ENCODE results near the gene SFR1.

DNA sequence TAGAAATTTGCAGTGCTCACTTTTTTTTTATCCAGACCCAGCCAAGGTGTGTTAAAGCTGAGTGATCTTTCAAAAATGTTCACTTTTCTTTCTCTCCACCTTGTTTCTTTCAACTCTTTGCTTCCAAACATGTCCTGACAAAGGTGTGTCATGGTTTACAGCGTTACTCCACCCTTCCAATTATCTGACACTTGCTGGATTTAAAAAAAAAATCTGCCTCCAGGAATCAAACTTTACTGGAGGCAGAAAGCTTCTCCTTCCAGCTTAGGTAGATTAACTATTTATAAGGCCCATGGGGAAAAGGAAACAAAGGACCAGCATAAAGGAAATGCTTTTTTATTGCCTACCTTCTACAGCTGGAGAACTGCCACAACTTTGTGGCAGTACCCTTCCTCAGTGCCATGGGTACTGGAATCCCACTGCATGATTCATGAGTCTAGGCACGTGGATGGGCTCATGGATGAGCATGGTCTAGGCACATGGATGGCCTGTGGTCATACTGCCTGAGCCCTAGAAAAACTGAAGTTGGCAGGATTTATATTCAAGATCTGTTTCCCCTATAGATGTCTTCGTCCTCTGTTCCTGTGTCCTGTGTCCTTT is 36.1 kb upstream of the SFR1 start, which contains the start of gene COL17A1:
- TF ChIP-seq, protein P1, sequence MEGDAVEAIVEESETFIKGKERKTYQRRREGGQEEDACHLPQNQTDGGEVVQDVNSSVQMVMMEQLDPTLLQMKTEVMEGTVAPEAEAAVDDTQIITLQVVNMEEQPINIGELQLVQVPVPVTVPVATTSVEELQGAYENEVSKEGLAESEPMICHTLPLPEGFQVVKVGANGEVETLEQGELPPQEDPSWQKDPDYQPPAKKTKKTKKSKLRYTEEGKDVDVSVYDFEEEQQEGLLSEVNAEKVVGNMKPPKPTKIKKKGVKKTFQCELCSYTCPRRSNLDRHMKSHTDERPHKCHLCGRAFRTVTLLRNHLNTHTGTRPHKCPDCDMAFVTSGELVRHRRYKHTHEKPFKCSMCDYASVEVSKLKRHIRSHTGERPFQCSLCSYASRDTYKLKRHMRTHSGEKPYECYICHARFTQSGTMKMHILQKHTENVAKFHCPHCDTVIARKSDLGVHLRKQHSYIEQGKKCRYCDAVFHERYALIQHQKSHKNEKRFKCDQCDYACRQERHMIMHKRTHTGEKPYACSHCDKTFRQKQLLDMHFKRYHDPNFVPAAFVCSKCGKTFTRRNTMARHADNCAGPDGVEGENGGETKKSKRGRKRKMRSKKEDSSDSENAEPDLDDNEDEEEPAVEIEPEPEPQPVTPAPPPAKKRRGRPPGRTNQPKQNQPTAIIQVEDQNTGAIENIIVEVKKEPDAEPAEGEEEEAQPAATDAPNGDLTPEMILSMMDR (IDR thresholded peaks at IDR 0.05 in 8 of 11, conservative IDR thresholded peaks at IDR 0.05 in 3 of 11), result no peak
- TF ChIP-seq POLR2A (IDR thresholded peaks at IDR 0.05), result no peak

Data from spleen (tissue), 7 donors.